Stimulated activated CD4-positive, alpha-beta T cell treated with anti-CD3 and anti-CD28 coated beads, Interleukin-4, amount 100 ng/mL, for 4 hours (primary cell): ENCODE measurements around the gene MED1.
"Not testable (repeated sequence)": the region's sequence is repeated elsewhere in the genome, so short reads cannot be mapped to it uniquely, and the experiment has no call there.

Experiments
- DNase-seq, 2 experiments: peaks; one replicate each; pipeline ENCODE4 v3.0.0-alpha.2; 2020

MED1 gene

DNA sequence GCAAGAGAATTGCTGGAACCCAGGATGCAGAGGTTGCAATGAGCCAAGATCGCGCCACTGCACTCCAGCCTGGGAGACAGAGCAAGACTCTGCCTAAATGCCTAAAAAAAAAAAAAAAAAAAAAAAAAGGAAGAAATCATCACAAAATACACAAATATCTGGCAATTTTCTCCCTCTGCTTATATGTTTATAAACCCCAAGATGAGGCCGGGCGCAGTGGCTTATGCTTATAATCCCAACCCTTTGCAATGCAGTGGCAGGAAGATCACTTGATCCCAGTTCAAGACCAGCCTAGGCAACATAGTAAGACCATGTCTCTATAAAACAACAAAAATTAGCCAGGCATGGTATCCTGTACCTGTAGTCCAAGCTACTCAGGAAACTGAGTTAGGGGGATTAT, 21.5 kb downstream of the MED1 start:
- no peak for DNase-seq

DNA sequence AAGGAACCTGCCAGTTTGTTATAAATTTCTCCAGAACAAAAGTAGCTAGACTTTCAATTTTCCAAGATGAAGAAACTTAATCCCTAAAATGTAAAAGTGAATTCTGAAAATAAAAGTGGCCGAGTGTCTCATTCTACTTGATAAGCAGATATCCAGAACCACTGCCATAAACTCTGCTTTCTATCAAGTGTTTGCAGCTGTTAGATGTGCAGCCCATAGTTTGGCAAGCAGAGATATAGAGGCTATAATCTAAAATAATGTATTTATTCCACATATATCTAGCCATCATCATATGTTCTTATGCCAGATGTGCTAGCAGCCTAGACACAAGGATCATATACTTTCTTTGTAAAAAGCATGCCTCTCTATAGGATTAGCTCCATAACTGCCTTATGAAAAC, 34.9 kb downstream of the MED1 start:
- DNase-seq: no peak

DNA sequence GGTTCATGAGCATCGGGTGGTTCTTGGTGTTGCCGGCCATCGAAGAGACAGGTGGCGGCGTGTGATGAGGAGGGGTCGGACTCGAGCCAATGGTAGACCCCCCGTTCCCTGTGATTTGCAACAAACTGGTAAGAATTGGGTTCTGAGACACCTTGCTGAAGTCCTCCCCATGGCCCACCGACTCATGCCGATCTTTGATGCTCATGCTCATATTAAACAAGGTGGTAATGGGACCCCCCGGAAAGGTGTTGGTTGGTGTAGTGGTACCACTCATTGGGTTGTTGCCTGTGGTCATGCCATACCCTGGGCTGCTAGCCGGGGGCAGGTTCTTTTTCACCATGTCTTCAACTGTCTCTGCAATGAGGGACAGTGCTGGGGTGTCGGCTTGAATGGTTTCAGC, 40.8 kb downstream of the MED1 start:
- DNase-seq: no peak

DNA sequence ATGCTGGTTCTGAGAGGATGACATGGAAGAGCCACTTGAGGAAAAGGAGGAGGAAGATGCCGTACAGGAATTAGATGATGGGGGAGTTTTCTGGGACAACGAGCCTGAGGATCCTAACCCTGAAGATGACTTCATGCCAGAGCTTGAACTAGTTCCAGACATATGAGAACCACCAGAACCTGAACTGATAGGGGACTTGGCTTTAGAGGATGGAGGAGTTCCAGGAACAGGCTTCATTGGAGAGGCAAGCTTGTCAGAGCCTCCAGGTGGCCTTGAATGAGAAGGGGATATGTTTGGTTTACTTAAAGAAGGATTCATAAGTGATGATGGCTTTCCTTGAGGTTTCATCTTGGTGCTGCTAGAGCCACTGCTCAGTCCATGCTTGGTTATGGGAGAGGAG, 42.7 kb downstream of the MED1 start:
- no peak for DNase-seq

DNA sequence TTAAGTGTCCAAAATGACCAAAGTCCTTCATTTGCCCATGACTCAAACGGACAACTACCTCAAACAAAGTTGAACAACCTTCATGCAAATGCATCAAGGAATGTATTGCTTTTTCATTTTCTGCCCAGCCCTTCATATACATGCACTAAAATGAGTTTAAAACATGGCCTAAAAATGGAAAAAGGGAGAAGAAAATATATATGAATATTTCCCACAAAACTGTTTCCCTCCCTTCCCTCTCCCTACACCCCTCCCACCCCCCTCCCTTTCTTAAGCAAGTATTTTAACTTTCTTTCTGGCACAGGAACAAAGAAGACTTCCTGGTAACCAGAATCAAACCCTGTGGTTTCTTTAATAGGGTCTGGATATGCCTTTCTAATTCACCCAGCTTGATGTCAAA, 44.1 kb downstream of the MED1 start:
- no peak for DNase-seq

DNA sequence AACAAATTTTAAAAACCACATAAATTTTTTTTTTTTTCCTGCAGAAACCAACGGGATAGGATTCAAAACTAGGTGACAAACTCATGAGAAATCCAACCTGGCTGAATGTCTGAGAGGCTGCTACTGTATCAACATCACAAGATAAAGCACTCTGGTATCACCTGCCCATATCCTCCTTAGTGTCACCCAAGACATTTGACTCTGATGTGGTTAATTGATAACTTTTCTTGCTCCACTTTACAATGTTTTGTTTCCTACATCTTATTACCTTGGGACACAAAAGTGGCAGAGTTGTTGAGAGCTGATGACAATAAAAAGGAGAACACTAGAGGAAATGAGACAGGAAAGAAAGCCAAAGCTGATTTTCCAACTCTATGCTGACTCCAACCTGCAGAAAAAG, 45.6 kb downstream of the MED1 start:
- DNase-seq: no peak

DNA sequence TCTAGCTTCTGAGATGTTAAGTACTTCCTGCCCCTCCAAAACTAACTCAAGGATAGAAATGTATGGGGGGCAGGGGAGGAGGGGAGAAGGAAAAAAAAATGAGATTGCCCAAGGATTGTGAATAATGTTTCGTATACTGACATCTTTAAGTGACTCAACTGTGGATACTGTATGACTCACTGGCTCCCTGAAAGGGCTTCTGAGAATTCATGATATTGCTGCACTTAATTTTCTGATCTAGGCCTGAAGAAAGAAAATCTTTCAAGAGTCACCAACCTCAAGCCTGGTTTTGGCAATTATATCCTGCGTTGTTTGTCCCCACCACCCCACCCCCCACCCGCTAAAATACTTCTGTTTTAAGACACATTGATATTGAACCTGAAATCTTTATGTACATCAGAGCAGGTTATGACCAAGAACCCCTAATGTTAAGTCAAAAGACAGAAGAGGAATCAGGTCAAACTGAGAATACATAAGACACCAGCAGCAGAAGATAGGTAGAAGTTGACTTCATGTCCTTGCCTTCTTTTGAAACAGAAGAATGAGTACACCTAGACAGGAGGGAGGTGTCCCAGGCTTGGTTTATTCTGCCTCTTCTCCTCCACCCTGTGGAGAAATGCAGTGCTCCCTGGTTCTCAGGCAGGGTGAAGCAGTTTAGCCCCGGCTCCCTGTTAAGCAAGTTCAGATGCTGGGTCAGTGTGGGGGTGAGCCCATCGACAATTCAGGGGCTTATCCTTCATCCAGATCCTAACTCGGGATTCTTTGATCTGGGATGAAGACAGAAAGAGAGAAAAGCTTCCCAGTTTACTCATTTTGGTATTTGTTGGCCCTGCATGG, 46.3 kb downstream of the MED1 start:
- peak in 1 of 2 experiments; percentile 4 for DNase-seq

DNA sequence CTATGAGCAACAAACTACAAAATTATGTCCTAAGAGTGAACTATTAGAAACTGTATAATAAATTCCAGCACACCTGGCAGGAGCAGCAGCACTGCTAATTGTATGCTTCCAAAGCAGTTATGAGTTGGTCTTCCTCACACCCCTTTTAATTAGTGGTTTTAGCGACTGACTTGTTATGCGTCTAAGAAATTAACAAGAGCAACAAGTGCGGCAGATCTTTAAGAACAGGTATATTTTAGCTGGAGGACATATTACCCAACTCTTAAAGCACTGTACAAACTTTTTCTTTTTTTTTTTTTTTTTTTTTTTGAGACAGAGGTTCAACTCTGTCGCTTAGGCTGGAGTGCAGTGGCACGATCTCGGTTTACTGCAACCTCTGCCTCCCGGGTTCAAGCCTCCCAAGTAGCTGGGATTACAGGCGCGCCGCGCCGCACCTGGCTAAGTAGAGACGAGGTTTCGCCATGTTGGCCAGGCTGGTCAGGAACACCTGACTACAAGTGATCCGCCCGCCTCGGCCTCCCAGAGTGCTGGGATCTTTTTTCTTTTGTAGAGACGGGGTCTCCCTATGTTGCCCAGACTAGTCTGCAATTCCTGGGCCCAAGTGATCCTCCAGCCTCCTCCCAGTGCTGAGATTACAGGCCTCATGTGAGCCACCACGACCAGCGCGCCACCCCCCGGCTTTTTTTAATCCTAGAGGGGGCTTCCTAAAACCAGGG, 48.0 kb downstream of the MED1 start:
- no peak for DNase-seq

DNA sequence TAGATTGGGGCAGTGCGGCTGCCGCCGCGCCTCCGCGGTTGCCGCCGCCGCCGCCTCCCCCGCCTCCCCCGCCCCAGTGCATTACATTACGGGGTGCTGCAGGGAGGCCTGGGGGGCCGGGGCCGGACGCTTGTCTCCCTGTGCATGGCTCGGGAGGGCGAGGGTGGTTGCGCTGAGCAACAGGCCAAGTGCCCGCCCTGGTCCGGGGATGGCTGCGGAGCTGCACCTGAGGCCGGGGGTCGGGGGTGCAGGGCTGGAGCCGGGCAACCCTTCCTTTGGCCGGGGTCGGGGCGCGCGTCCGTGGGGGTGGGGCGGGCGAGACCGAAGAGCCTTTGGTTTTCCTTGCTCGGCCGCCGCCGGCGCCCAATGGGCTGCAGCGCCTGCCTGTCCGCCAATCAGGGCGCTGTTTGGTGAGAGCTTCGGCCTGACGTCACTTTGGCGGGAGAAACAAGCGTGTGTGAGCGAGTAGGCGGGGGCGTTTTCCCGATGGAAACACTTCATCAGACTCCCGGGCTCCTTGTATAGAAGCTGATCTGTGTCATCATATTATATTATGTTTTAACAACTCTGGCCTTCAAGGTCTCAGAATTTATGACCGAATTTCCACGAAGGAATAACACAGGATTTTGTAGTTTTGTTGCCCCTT, 48.7 kb downstream of the MED1 start:
- peak; percentile 81 to 83 for DNase-seq

DNA sequence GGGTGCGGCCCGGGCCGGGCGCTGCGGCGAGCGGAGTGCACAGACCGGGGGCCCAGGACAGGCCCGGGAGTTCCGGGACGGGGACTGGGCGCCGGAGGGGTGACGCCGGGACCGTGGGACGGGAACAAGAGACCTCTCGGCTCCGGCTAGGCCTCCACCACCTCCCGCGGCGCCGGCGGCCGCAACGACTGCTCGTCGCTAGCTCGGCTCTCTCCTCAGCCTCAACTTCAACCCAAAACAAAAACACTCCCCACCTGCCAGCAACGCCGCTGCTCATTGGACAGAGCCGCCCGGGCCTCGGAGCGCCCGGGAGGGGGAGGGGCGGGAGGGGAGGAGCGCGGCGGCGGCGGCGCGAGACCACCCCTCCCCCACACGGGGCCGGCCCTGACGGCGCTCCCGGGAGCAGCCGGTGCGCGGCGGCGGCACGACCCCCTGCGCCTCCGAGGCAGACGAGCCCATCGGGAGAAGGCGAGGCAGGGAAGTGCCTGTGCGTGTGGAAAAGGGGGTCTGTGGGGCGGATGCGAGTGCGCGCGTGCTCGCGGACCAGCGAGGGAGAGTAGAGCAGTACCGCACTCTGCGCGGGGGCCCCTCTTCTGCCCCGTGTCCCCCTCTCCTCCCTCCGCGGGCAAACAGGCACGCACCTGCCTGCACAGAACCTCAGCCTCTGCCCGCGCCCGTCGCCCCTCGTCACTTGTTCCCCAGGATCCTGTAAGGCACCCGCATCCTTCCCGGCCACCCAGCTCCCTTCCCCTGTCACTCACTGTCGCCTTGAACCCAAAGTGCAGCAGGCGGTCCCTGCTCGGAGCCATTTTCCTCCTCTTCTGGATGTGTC, 49.4 kb downstream of the MED1 start, which contains the start of gene FBXL20:
TSS of gene FBXL20 (minus strand) at position 215 of the 832 bp plus-strand sequence. CDS start 224 bp downstream, outside the sequence.
- peak; percentile 88 to 94 for DNase-seq

DNA sequence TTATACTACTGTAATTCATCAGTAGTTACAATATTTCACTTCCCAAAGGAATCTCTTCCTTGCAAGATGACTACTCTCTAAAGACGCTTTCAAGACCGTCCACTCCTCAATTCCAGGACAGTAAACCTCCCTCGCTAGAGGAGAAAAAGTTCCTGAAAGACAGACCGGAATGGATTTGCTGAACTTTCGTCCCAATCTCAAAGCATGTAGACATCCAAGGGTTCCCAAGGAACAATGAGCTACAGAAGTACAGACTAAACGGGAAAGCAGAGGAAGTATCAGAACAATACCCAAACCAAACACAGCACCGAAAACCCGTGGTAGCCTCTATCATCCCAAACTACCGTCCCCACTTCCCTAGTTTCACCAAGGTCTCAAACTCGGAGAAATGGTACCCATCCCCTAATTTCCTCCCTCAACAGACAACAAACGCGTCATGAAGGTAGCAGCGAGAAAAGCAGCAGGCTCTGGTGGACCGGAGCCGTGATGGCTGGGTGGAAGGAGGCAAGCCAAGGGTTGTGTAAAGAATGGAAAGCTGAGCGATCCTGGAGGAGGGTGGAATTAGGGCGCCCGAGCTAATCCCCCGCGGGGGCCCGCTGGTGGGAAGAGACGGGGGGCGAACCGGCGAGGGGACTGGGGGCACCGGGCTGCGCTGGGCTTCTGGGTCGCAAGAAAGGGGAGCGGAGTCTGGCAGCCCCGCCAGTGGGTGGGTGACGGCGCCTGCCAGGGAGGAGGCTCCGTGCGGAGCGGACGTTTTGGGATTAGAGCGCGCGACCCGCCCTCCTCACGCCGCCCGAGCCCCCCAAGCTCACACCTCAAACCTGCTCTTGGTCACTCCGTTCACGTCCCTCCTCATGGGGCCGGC, 50.3 kb downstream of the MED1 start:
- peak; percentile 2 to 8 for DNase-seq

DNA sequence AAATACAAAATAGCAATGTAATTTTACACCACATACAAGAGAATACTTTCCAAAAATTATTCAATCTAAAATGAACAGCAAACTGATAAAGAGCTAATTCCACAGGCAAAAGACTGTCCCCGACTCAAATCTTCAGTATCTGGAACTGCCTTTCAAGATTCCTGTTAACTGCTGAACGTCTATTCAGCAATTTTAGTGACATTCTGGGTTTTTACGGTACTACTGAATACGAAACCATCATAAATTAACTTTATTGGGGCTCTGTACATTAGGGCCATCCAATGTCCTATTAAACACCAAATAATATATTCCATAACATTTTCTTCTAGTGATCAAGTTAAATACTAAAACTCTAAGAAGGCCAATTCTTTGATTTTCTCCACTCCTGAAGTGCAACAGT, 51.3 kb downstream of the MED1 start:
- DNase-seq: no peak

DNA sequence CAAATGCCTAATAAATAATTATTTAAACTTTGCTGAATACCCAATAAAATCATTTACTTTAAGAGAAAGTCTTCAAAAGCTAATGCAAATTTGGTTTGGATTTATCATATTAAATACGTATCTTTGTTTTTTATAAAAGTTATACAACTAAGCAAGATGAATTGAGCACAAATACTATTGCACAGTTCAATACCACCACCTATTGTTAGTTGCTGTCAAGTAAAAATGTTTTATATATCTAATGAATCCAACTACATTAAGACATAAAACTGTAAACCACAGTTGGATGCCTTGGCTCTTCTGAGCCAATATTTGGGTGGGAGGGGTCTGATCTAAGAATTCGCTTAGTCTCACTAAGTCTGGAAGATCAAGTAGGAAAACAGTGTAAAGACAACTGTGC, 57.3 kb downstream of the MED1 start:
- DNase-seq: no peak

DNA sequence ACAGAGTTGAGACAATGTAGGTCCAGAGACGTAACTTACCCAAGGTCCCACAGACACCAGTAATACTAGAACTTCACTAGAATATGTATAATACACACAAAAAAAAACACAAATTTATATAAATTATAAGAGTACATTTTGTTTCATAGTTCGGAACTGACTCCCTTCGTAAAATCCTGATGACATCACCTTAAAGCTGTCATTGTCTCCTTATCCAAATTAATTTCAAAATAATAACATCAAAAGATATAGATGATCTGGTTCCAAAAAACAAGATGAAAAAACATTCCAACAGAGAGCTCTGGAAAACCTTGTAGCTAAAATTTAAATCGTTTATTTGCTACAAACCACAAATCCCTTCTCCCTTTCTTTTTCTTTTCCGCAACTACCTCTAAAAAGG, 59.6 kb downstream of the MED1 start:
- no peak for DNase-seq

DNA sequence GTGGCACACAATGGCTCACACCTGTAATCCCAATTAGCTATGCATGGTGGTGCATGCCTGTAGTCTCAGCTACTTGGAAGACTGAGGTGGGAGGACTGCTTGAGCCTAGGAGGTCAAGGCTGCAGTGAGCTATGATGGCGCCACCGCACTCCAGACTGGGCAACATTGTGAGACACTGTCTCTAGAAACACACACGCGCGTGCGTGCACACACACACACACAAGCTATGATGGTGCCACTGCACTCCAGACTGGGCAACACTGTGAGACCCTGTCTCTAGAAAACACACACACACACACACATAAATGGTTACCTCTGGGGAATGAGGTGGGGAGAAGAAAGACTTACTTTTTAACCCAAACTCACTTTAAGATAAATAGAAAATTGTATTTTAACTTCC, 66.0 kb downstream of the MED1 start:
- DNase-seq: no peak

DNA sequence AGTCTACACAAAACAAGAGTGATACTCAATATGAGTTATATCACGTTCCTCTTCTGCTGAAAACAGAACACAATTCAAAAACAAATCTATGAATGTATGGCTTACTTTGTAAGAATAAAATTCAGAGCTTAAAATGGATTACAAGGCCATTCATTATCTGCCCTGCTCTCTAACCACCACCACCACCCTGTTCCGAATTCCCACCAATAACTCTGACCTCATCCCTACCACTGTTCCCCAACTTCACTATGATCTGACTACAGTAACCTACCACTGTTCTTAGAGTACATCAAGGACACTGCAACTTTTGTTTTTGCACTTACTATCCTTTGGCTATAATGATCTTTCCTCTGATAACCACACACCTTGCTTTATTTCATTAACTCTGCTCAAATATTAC, 70.9 kb downstream of the MED1 start:
- no peak for DNase-seq

DNA sequence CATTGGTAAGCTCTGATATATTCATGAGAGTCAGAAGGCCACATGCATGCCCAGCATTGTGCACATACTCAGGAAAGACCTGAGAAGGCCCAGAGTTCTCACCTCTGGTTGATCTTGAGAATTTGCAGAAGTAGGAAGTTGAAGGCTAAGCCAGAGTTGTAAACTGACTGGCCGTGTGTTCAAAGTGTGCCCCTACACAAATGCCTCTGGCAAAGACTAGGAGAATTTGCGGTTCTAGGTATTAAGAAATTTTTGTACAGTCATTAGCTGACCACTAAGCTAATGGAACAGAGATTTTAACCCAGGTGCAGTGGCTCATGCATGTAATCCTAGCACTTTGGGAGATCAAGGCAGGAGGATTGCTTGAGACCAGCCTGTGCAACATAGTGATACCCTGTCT, 74.6 kb downstream of the MED1 start:
- no peak for DNase-seq

DNA sequence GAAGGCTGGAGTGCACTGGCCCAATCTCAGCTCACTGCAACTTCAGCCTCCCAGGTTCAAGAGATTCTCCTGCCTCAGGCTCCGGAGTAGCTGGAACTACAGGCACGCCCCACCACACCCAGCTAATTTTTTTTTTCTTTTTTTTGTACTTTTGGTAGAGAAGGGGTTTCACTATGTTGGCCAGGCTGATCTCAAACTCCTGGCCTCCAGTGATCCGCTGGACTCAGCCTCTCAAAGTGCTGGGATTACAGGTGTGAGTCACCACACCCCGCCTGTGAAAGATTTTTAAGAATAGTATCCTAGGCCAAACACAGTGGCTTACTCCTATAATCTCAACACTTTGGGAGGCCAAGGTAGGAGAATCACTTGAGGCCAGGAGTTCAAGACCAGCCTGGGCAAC, 83.3 kb downstream of the MED1 start:
- DNase-seq: not testable (repeated sequence)

DNA sequence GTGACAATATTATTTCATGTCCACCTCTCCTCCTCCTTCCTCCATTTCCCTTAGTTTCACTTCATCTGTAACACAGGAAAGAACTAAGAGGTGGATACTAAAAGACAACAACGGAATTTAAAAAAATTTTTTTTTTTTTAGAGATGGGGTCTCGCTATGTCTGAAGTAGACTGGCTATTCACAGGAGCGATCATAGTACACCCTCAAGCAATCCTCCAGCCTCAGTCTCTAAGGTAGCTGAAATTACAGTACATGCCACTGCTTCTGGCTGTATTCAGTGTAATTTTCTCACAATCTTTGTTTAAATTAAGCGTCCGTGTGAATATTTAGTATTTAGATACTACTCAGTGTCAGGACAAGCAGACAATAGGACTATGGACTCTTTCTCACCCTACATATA, 85.2 kb downstream of the MED1 start:
- DNase-seq: no peak

DNA sequence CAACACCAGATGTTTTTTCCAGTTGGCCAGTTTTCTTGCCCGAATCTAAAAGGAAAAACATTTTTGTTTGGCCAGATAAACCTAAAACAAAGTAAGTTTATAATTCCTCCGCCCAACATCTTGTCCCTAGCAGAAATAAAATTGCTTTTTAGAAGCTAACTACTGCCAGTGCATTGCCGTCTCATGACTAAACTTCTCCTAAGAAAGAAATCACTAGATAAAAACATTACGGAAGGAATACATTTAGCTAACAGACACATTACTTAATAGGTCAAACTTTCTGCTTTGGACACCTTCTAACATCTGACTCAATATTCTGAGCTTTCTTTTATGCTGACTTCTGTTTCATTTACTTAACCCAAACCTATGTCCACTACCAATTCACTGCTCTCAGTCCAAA, 85.8 kb downstream of the MED1 start:
- DNase-seq: no peak

DNA sequence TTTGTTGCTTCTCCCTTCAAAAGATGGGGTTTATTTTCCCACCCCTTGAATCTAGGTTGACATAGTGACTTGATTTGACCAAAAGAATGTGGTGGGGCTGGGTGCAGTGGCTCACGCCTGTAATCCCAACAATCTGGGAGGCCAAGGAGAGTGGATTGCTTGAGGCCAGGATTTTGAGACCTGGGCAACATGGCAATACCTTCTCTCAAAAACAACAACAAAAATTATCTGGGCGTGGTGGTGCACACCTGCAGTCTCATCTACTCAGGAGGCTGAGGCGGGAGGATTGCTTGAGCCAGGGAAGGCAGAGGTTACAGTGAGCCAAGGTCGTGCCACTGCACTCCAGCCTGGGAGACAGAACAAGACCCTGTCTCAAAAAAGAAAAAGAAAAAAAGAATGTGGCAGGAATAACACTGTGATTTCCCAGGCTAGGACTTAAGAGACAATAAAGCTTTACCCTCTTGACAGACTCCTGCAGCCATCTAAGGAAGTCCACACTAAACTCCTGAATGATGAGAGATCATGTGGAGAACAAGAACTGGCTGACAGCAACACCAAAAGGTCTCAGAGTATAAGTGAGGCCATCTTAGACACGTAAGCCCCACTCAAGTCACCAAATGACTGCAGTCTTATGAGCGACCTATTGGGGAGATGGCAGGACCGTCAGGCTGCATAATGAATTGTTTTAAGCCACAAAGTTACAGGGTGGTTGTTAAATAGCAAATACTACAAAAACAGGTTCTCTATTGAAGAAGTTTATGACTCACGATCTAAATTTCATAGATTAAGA, 86.6 kb downstream of the MED1 start:
- DNase-seq: no peak
